Measurements from ENCODE around the gene NFASC.

NFASC gene

DNA sequence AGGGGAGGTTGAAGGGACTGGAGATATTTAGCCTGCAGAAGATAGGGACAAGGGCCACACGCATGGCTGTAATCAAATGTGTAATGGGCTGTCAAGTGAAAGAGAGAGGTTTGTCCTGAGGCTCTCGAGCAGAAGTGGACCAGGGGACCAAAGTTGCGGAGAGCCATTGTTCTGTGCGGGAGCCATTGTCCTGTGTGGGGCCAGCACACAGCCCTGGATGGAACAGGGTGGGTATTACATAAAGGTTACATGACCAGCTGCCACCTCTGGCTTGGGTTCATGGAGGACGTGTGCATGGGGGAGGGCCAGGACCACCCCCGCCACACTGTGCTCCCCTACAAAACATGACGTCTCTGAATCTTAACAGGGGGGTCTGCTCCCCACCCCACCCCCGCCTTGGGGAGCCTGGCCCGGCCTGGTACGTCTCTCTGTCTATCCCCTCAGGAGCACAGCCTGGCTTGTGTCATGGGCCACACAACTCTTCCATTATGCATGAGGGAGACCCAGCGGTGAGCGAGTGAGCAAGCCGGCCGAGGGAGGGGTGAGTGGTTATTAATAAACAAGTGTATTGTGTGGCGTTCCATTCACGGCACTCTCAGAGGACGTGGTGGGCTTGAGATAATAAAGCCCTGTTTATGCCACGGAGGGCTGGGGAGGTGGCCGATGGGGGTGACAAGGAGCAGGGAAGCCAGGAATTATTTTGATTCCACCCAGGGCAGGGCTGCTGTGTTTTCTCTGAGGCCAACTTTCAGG, at the start of gene NFASC:
Gene NFASC (plus strand): TSS at position 703 of the 753 bp plus-strand sequence. CDS start 73,454 bp downstream, outside the sequence.
- no peak for DNase-seq

DNA sequence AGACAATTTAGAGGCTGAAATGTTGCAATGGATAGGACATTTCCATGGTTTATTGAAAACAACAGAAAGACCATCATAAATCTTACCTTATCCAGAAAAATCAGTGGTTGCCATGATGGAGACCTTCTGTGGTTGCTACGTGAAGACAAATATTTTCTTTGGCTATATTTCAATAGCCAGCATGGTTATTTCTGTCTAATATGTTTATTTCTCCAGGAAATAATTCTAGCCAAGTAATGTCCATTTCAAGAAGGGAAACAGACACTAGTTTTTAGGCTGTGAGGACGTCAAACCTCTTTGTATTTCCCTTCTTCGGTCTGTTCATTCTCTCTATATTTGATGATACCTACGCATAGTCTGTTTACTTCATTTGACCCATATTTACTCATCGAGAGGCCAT, 49.2 kb upstream of the NFASC start:
- no peak for DNase-seq

DNA sequence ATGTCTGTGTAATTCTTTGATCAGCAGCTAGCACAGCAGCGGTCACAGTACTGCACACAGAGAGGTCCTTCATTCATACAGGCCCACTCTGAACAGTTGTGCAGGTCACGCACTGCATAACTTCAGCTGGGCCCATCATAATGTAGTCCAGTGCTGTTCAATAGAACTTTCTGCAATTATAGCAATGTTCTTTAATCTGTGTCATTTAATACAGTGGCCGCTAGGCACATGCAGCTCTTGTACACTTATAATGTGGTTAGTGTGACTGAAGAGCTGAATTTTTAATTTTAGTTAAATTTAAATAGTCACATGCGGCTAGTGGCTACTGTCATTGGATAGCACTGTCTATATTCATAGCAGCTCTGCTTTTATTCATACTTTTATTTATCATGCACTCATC, 48.7 kb upstream of the NFASC start:
- no peak for DNase-seq

DNA sequence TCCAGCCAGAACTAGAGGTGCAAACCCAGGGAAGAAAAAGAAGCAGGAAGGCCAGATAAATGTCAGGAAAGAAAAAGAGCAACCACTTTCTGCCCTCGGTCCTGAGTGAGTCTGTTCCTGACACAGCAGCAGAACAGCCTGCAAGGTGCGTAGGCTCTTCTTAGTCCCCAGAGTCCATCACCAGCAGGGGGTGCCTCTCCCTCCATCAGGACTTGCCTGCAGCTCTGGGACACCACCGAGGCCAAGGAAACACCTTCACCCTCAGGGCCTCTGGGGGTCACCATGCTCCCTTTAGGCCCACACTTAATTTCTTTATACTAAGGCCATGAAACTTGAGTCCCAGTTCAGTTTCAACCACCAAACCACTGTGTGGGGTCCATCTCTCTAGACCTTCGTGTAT, 43.7 kb upstream of the NFASC start:
- DNase-seq = no peak

DNA sequence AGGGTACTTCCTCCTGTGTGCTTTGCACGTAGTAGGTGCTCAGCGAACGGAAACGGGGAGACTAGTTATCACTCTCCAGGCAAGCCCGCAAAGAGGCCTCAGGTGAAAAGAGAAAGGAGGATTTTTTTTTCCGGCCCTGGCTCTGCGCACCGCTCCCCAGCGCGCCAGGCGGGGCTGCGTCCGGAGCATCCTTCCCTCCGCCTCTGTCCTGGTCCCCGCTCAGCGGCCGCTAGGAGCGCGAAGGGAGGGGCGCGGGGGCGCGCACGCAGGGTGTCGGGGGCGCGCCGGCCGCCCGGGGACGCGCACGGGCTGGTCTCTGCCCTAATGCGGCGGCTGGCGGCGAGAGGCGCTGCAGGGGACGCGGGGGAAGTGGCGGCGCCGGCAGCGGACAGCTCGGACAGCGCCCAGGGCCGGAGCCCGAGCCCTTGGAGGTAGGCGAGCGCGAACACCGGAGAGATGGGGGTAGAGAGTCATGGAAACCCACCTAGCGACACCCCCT, 42.3 kb upstream of the NFASC start:
- no peak for DNase-seq

DNA sequence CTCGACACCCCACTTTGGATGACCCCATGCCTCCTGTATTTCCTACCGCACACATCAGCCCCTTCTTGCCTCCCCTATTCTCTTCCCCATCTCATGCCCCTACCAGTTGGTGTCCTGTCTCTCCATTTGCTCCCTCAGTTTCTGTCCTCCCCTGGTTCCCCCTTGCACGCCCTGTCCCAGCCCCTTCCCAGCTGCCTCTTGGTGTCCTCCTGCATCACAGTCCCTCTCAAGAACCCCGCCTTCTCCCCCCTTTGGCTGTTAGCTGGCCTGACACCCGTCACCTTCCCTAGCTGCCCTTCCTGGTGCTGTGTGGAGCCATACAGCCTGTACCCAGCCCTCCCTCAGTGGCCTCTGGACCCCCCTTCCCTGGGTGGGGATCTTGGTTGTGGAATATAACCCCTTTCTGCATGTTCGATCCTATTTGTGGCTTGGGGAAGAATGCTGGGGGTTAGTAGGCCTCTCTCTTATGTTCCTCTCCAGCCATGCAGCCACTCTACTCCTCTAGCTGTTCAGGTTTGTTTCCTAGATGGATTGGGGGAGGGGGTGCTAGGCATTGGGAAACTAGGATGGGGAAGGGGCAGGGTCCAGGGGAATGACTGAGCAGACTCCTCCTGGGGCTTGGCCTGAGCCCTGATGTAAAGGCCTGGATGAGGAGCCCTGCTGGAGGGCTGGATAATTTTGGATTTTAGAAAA, 41.4 kb upstream of the NFASC start:
- DNase-seq = no peak

DNA sequence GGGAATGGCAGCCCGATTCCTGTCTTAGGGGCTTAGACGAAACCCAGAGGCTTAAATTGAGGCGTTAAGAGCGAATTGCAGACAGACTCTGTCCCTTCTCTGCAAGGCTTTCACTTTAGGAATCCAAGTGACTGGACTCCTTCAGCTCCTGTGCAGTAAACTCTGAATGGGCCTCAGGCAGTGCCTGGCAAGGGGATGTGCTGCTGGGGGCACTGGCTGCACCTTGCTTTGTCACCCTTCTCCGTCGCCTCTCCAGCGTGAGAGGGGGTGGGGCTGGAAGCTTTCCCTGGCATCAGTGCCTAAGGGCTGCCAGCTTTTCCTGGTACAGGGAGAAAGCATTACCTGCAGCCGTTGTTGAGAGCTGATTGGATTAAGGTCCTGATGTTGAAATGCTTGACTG, 39.9 kb upstream of the NFASC start:
- DNase-seq = no peak

DNA sequence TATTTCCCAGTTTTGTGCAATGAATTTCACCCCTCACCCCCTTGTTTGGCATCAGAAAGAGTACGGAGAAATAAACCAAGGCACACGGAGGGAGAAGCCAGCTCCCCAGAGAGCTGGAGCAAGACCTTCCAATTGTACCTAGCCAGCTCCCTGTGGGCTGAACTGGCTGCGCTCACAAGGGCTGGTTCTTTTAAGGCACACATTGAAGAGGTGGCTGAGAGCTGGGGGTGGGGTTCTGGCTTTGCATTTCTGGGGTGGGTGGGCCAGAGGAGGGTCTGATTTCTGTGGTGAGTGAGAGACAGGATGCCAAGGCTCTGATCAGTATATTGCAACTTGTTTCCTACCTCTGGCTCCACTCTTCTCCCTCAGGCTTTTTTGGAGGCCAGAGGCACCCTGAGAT, 39.5 kb upstream of the NFASC start:
- no peak for DNase-seq

DNA sequence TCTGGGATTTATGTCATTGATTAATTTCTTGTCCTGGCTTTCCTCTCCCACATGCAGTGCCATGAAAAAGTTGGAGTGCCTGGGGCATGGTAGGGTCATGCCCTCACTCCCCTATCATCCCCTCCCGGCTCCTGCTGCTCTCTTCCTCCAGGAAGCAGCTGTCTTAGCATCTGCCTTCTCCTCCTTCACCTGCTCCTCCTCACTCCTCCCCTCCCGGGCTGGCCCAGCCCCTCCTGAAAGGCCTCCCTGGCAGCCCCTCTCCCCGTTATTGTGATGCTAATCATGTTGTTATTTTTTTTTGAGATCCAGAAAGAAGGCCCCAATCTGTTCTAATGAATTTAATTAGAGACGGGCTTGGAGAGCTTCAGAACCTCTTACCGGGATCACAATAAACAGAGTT, 36.3 kb upstream of the NFASC start:
- no peak for DNase-seq

DNA sequence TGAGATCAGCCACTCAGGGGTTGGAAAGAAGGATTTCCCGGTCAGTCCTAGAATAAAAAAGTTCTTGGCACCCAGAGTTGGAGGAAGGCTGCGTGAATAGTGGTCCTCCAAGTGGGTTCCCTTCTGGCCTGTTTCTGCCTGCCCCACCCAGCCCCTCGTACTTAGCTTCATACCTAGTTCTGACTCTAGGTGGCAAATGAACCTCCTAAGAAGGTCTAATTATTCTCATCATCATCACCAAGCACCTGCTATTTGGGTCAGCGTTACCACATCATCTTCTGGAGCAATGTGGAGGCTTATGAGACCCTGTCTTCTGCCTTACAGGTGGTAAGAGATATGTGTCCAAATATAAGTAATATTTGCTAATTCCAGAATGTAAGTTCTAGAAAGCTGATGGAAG, 35.9 kb upstream of the NFASC start:
- DNase-seq = no peak

DNA sequence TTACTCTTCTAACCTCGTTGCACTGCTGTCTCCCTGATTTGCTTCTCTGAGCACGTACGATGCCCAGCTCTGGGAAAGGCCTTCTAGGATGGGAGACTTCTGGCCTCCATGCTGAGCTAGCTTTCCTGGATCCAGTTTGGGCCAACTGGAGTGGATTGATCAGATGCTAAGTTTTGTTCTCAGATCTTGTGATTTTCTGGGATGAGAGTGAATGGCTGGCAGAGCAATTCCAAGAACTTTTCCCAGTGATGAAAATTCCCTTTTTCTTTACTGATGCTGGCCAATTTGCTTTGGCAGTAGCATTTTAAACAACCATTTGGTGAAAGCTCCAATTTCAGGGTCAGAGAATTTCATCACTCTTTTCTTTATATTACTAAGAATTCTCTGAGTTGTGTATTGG, 34.9 kb upstream of the NFASC start:
- no peak for DNase-seq

DNA sequence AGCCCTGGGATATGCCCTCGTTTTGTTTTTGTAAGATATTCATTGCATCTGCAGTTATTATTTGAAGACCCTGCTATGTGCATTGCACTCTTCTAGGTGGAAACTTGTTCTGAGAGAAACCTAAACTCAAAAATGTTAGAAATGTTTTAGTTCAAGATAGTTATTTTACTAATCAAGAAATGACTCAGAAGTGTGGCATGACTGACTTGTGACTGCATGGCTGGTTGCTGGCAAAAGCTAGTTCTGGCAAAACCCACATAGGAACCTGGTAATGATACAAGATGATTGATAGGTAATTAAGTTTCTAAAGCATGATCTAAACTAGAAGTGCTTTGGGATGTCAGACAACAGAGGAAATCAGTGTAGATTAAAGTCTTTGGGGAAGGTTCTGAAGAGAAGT, 33.8 kb upstream of the NFASC start:
- no peak for DNase-seq

DNA sequence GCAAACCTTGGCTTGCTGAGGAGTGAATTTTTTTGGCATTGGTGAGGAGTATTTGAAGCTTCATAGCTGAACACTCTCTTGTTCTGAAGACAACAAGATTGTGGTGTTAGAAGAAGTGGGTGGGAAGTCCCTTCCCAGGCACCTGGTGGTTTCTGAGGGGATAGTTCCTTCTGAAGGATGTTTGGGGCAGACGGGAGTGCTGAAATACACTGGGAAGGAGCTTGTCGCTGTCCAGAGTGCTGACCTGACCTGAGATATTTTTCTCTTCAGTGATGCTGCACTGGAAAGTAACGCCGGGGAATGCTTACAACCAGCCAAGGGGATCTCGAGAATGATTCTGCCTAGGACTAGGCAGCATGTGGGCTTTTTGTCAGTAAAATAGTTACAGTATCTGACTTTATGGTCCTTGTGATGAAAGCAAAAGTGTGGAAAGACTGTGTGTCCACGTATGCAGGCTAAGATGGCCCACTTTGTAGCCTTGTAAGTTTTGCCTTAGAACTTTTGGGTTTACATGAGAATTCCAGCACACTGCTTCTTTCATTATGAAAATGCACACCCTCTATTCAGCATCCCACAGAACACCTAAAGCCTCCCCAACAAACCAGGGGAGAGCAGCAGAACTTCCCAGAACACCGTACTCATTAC, 33.1 kb upstream of the NFASC start:
- DNase-seq = no peak

DNA sequence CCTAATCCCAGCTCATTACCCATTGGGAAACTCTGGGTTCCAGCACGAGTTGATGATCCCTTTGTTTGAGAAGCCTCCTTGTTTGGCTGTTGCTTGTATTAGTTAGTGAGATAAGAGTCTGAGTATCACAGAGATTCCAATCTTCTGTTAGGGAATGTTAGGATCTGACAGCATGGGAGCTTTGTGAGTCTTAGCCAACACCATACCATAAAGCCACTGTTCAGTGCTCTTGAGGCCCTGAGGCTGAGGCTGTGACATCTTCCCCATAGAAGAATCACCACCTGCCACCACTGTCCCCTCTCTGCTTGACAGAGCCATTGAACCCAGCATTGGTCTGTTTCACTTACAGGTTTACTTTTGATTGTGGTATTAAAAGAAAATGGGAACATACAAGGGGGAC, 29.3 kb upstream of the NFASC start:
- no peak for DNase-seq

DNA sequence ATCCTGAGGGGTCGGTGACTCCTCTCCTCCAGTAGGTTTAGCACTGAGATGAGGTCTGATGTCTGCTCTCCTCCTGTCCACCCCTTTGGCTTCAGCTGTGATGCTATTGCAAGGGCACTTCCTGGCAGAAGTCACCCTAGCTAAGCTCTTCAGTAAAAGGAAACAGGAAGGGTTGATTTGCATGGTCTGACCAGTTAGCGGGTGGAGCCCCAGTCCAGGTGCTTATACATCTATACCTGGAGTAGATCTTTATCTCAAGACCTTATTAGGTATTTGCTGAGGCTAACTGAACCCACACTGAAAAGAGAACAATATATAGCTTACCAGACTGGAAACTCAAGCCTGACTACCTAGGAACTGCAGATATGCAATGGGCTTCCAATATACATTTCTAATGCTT, 28.9 kb upstream of the NFASC start:
- DNase-seq = no peak

DNA sequence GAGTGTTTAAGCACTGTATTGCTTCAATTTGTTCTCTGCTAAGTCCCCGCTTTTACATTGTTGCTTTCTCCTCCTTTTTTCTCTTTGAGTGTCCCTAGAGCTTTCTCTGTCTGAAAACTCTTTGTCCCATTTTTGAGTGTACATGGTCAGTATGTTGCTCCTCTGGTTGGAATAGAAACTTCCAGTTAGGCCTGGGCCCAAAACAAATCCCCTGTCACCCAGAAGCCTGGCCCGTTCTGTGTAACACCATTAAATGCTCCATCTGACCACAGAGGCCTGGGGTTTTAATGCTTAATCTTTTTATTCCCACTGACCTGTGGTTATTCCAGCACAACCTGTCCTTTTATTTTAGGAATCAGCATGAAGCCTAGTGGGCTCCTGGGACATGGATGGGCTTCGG, 28.3 kb upstream of the NFASC start:
- no peak for DNase-seq

DNA sequence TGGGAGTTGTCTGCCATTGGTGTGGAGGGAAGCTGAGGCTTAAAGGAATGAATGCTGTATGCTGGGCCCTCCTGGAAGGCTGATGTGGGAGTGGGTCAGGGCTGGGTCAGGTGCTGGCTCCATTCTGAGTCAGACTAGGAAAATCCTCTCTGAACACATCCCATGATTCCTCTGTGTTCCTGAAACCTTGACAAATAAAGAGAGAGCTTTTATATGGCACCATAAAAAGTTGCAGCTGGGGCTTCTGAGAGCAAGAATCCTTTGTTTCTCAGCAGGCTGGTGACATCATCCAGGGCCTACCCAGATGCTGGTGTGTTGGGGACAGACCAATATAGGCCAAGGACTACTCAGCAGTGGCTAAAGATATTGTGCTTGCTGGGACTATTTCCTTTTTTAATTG, 27.8 kb upstream of the NFASC start:
- DNase-seq = no peak

DNA sequence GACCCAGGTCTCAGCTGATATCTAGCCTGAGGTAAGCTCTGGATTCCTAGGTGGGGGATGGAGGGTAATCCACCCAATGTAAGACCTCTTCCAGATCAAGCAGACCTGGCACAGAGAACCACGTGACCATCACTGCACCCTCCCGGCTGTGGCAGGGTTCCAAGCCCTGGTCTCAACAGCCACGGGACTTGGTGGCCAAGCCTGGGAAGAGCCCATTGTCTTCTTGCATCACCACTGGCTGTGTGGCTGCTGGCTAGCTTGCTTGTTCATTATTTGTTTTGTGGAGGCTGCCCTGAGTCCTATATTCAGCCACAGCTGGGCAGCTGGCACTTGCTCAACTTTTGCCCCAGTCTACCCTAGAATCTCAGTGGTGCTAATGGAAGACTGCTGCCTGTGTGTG, 24.1 kb upstream of the NFASC start:
- no peak for DNase-seq

DNA sequence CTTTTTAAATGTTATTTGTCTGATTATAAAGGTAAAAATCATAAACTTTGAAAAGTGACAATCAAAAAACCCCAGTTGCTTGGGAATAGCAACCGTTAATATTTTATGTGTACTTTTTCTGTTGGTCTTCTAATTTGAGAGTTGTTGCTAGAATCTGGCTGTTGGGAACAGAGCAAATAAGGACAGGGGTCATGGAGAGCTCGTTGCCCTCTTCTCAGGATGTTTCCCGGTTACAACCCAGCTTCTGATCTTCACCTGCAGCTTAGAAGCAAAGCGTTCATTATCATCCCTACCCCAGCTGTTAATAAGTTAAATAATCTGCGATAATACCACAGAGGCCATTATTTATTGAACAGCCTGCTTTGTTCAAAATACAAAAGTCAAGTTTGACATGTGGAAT, 22.1 kb upstream of the NFASC start:
- no peak for DNase-seq

DNA sequence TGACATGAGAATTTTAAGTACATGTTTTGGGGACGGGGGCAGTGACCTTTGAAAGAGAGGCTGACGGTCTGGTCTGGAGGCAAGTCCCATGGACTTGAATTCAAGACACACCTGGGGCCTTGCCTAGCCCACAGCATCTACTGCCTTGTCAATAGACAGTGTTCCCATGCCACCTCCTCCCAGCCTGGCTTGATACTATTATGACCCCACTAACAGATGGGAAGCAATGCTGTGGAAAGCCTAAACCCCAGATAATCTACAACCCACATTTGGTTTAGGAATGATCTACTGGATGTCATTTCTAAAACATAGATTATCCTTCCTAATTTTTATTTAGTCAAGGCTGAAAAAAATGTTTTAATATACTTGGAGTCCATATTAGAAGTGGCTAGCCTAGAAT, 17.8 kb upstream of the NFASC start:
- no peak for DNase-seq

DNA sequence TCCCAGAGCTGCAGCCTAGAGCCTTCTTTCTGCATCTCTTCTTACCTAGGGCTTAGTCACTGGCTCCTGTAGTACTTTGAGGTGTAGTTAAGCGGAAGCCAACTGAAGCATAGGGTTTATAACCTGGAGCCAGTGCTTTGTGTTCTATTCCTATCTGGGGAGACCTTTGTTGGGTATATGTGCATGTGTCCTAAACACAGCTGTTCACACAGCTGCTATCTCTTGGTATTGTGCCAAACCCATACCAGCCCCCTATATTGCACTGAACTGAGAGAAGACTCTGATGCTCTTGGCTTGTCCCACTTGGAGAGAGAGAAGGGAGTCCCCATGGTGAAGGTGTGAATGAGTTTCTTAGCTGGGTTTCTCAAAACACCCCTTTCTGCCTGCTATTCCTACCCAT, 17.2 kb upstream of the NFASC start:
- no peak for DNase-seq

DNA sequence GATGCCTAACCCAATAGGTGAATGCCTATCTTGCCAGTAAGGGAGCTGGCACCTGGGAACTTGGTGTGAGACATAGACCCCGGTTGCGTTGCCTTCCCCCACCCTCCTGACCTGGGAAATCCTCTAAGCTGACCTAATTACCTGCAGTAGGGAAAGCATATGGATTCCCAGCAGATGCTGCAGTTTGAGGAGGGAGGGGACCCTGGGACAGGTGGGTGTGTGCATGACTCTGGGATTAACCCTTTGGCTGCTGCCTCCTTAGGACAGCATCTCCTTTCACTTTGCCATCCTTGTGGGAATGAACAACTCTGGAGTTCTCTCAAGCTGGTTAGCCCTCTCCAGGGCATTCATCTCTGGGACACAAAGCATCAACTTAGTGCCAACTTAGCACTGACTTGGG, 16.4 kb upstream of the NFASC start:
- DNase-seq = no peak

DNA sequence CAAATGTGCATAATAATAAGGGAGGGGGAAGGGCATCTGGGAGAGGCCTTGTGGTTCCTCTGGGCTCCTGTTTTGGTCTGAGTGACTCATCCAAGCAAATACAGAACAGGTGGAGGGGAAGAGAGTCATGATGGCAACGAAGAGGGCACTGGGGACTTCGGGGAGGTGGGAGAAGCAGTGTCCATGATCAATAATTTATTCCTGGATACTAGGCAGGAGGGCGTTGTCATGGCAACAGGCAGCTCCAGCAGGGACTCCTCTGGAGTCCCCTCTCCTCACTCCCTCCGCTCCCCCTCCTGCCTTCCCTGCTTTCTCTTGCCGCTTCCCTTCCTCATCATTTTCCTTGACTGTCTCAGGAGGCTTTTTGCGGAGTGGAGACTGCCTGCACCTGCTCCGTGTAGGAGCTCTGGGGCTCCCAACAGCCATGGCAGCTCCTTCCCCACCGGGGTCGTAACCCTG, 12.3 kb upstream of the NFASC start:
- DNase-seq = no peak

DNA sequence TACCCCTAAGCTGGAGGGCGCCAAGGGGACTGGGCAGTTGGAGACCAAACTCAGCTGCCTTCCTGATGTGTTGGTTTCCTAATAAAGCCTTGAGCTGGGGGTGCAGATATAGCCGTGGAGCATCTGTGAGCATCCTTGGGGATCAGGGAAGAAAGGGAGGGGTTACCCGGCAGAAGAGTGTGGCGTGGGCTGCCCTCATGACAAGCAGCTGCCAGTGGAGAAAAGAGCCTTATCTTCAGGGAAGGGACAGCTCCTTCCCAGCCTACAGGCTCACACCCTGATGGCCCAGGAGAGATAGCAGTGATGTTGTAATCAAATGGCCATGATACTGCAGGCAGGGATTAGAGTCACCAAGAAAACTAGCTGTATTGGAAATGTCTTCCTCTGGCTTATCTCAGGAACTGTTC, 10.8 kb upstream of the NFASC start:
- no peak for DNase-seq

Measured in NK-92 treated with Interleukin-12 subunit alpha and Interleukin-12 subunit beta, amount 100 ng/mL, for 24 hours (cell line).